Measurements from ENCODE around the gene DDX56.

Gene DDX56

GRCh38 chr7:44617225-44617890 lies 43.6 kb upstream of the DDX56 start:
- TF ChIP-seq CTCF (conservative IDR thresholded peaks at IDR 0.05; ENCODE audit: low read depth, low read length): no peak
- DNase-seq (ENCODE audit: low read depth): no peak

GRCh38 chr7:44616545-44616944 lies 42.8 kb upstream of the DDX56 start:
- no peak for DNase-seq (ENCODE audit: low read depth)
- H3K4me3 ChIP-seq (ENCODE audit: low read length): no peak overlapping the region
- TF ChIP-seq CTCF (conservative IDR thresholded peaks at IDR 0.05; ENCODE audit: low read depth, low read length): no peak

More at GRCh38 chr7:44617225-44617890, 43.6 kb upstream of the DDX56 start:
- no peak overlapping the region for H3K4me3 ChIP-seq (ENCODE audit: low read length)

- TF ChIP-seq CTCF (conservative IDR thresholded peaks at IDR 0.05; ENCODE audit: low read depth, low read length): no peak
These were observed 42.1 kb upstream of the DDX56 start for GRCh38 chr7:44615793-44616192.

GRCh38 chr7:44615149-44615611 lies 41.5 kb upstream of the DDX56 start:
- no peak overlapping the region for H3K4me3 ChIP-seq (ENCODE audit: low read length)
- DNase-seq (ENCODE audit: low read depth): no peak
- TF ChIP-seq CTCF (conservative IDR thresholded peaks at IDR 0.05; ENCODE audit: low read depth, low read length): no peak

More at GRCh38 chr7:44615793-44616192, 42.1 kb upstream of the DDX56 start:
- no peak overlapping the region for H3K4me3 ChIP-seq (ENCODE audit: low read length)
- no peak for DNase-seq (ENCODE audit: low read depth)

GRCh38 chr7:44609829-44610228 lies 36.1 kb upstream of the DDX56 start:
- no peak for TF ChIP-seq CTCF (conservative IDR thresholded peaks at IDR 0.05; ENCODE audit: low read depth, low read length)
- DNase-seq (ENCODE audit: low read depth): no peak
- H3K4me3 ChIP-seq (ENCODE audit: low read length): no peak overlapping the region

- DNase-seq (ENCODE audit: low read depth): peak; percentile 62
- no peak for TF ChIP-seq CTCF (conservative IDR thresholded peaks at IDR 0.05; ENCODE audit: low read depth, low read length)
- no peak overlapping the region for H3K4me3 ChIP-seq (ENCODE audit: low read length)
These were observed 35.4 kb upstream of the DDX56 start for GRCh38 chr7:44608916-44609648.
